HG02840 (cell line): Measurements from ENCODE around the gene CHURC1.

Experiments used
- ATAC-seq: cut with Tn5 transposase; IDR thresholded peaks from one replicate; pipeline ENCODE4 v1.9.1; 2021; ENCODE audit warnings: mild to moderate bottlenecking, moderate library complexity, moderate number of reproducible peaks; ENCODE audit not compliant: unreplicated experiment, low FRiP score

The CHURC1 gene

GRCh38 chr14:64937171-64937820 is 23.0 kb downstream of the CHURC1 start:
- no peak for ATAC-seq

DNA sequence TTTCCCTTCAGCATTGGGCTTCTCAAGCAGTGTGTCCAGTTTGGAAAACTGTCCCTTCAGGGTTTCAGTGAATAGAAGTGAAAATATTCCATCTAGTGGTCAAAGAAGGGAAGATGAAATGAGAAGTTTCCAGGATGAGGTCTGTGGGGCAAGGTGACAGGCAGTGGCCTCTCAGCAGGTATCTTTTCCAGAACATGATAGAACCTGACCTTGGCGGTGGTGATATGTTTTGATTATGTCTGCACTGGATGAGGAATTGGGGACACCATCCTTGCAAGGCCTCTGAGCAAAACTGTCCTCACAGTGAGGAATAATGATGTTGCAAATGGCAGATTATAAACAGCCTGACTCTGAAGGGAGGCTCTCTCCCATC is 23.6 kb downstream of the CHURC1 start:
- no peak for ATAC-seq

DNA sequence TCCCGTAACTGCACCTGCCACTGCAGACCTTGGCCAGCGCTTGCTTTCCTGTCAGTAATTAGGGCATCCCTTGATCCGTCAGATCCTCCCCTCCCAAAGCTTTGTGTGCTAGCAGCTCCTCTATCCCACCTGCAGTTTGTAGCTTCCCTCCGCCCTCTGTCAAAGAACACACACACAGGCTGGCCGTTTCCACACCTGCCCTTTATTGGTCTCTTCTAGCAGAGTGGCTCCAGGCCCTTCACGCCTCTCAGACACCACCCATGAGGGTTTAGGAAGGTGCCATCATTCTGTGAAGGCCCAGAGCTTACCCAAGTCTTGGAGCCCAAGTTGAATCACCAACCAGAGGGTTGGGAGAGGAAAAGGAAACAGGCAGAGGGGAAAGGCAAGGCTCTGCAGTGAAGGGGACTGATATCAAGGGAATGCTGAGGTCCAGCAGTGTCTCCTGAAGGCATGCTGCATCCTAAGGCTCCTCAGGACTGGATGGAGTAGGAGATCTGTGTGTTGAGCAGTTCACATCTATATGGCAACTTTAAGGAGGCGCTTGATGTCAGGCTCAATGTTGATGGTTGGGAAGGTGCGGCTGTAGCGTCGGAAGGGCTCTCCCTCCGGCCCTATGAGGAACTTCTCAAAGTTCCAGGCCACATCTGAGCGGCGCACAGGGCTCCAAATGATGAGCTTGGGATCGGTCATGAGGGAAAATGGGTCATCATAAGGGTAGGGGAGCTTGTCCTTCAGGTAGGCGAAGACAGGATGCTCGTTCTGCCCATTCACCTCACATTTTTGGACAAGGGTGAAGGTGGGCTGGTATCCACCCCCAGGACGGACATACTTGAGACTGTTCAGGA is 24.9 kb downstream of the CHURC1 start:
- ATAC-seq, result no peak

GRCh38 chr14:64939817-64940190 is 25.5 kb downstream of the CHURC1 start:
- ATAC-seq, result no peak

DNA sequence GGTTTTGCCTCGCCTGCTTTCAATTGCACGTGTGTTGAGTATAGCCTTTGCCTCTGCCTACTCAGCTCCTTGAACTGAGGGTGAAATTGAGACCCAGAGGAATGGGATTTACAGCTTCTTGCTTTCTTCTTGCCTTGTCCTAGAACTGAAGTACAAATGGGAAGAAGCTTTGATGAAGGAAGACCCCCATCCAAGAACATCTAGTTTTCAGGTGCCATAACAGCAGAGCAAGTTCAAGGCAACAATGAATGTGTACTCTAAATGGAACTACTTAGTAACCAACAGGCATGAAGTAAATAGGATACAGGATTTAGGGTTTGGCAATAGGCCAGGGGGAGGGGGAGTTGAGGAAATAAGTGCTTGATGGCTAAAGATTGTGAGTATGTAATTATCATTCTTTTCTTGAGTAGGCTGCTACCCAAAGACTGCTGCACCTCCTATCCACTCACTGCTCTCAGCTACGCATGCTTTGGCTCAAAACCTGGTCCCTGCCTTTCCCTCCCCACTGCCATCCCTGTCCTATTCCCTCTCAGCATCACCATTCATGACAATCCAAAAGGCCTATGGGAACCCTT is 26.2 kb downstream of the CHURC1 start:
- ATAC-seq, result no peak

- ATAC-seq, result no peak
Observed at GRCh38 chr14:64942531-64943111, 28.4 kb downstream of the CHURC1 start, which contains the start of gene GPX2. Gene GPX2 (minus strand): TSS chr14:64942745. CDS start chr14:64942726, 19 bp downstream.

DNA sequence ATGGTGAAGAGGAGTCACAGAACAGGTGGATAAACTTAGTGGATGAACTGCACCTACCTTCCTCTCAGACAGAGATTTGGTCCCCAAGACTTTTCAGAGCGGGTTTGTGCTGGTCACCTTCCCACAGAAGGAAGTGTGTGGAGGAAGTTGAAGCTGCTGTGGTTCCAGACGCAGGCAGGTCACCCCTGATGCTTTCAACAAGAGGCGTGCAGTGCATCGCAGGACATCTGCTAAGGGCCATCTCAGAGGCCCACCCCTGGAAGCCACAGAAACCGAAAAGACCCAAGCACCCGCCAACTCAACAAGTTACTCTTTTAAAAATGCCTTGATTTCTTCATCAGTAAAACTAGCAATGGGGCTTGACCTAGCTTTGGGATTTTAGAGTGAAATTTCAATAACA is 29.3 kb downstream of the CHURC1 start:
- ATAC-seq, result no peak

DNA sequence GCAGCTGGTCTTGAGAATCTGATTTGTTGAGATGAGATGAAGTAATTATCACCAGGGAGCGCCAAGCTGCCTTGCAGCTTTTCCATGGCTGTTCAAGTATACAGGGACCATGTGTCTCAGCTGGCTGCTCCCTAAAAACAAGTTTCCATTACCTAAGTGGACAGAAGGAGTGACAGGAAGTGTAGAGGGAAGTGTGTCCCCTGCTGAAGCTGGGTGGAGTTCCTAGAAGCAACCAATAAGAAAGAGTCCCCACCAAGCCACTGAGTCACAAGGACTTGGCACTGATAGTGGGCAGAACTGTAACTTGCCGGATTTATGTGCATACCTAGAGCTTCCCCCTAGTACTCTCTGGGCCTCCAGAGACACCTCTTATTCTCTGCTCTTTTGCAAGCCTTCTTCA is 29.8 kb downstream of the CHURC1 start:
- no peak for ATAC-seq

- ATAC-seq, result no peak
Observed at GRCh38 chr14:64944861-64945260, 30.6 kb downstream of the CHURC1 start.

- ATAC-seq, result no peak
Observed at GRCh38 chr14:64945431-64946178, 31.4 kb downstream of the CHURC1 start.

DNA sequence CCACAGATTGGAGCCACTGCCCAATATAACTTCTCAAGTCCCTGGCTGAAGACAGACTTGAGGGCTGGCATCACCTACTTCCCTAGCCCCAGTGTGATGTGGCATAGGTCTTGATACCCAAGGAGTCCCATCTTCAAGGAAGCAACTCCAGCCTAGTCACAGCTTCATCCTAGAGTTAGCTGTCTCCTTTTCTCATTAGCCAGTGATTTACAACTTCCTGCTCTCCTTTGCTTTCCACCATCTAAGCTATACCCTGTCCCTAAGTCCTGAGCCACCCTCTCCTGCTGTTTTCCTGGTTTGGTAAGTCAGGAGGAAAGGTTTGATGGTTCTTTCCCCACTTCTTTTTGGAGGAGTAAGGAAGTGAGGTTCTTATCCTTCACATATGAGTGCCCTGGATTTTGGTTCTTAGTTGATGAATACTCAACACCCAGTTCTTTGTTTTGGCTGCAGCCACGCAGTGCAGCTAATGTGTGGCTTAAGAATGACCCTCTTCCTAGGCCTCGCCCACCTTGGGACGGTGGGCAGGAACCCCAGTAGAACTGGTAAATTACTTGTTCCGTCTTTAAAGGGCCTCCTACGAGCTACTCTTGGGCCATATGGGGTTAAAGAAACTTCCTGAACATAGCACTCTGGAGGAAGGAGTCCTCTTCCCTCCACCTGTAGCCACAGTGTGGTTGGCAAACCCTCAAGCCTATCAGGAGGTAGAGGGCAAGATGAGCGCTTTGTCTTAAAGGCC is 32.2 kb downstream of the CHURC1 start:
- no peak for ATAC-seq

DNA sequence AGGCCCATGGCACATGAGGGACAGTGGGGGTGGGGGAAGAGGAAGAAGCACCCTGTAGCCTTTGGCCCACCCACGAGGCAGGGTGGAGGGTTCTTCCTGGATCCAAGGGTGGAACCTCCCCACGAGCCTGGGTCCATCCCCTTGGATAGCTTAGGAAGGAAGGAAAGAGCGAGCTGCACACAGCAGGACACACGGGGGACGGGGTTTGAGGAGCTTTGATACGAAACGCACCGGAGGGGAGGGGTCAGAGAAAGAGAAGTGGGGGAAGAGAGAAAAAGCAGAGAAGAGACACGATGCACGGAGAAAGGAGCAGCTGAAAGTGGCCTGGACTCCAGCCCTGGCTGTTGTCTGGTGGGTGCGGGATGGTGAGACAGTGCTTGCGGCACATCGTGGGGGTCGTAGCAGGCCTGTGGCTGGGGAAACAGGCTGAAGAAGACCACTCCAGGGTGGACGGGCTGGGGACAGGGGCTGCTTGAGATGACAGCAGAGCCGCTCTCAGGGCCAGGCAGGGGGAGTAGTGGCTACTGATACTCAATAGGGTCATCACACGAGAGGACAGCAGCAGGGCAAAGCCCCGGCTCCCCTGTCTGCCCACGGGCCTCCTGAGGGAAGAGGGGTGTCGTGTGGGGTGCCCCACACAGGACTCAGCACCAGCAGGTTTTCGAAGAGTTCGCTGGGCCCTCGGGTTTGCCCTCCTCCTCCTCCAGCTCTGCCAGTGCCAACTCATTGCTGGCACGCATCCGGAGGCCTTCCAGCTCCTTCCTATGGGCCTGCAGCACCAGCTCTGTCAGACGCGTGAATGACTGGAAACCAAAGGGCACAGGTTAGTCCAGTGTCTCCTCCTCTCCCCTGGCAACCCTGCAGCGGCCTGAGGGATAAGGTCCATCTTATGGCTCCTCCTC is 33.7 kb downstream of the CHURC1 start:
- ATAC-seq, result no peak

- no peak for ATAC-seq
Observed at GRCh38 chr14:64948612-64949210, 34.5 kb downstream of the CHURC1 start.

- ATAC-seq, result no peak
Observed at GRCh38 chr14:64950889-64951288, 36.6 kb downstream of the CHURC1 start.

DNA sequence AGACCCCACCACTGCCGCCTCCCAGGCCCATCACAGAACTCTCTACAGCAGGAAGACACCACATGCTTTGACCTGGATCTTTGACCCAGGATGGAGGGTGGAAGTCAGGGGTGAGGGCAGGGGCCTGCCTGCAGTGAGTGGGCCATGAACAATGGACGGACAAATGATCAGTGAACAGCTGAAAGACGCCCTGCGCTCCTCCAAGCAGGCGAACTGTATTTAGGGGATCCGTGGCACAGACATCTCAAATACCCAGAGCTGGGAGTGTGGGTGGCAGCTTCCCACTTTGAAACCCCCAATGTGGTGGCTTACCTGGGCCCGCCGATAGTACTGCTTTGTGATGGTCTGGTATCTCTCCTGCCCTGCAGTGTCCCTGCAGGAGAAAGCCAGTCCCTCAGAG is 37.0 kb downstream of the CHURC1 start:
- no peak for ATAC-seq

- no peak for ATAC-seq
Observed at GRCh38 chr14:64951724-64952123, 37.5 kb downstream of the CHURC1 start.

- ATAC-seq, result no peak
Observed at GRCh38 chr14:64952598-64953309, 38.5 kb downstream of the CHURC1 start.

GRCh38 chr14:64953310-64953654 is 39.0 kb downstream of the CHURC1 start:
- no peak for ATAC-seq
